Ectodermal cell (in vitro differentiated cells): Measurements from ENCODE around the gene UGT2B7. TPM values are rescaled to one million over a fixed set of nuclear protein-coding genes. Genes with fewer than 3 reads are reported as not detected.
"Not testable (repeated sequence)": the region's sequence is repeated elsewhere in the genome, so short reads cannot be mapped to it uniquely, and the experiment has no call there.

Experiments used
- H3K27ac ChIP-seq: 2 replicates; pipeline ENCODE4 v1.7.0; 2013; ENCODE audit warnings: mild to moderate bottlenecking, low read depth, low read length; ENCODE audit not compliant: insufficient read depth, poor library complexity, severe bottlenecking
- H3K27me3 ChIP-seq: 2 replicates; pipeline ENCODE4 v1.7.0; 2013; ENCODE audit warnings: mild to moderate bottlenecking, low read length; ENCODE audit not compliant: insufficient read depth, control insufficient read depth, poor library complexity, severe bottlenecking
- H3K36me3 ChIP-seq: one replicate; pipeline ENCODE4 v1.7.0; 2013; ENCODE audit warnings: low read length; ENCODE audit not compliant: control insufficient read depth, insufficient read depth
- H3K4me1 ChIP-seq: one replicate; pipeline ENCODE4 v1.7.0; 2013; ENCODE audit warnings: low read length; ENCODE audit not compliant: control insufficient read depth, insufficient read depth
- H3K4me3 ChIP-seq: 2 replicates; pipeline ENCODE4 v1.7.0; 2013; ENCODE audit warnings: low read depth, low read length, control low read depth; ENCODE audit not compliant: insufficient read depth
- H3K9me3 ChIP-seq: 2 replicates; pipeline ENCODE4 v1.7.0; 2013; ENCODE audit warnings: mild to moderate bottlenecking, low read length, moderate library complexity; ENCODE audit not compliant: control insufficient read depth
- WGBS, 2 experiments: methylation state at CpG; one replicate each; pipeline ENCODE4 v1.1.7; 2013; ENCODE audit warnings: missing lambda C conversion rate in 2 of 2; 5-methylcytosine and 5-hydroxymethylcytosine counted together
- polyA plus RNA-seq, 4 experiments: library from polyadenylated mRNA; stranded (reverse); fragments of 50-300 nt; gene quantifications; one replicate each; pipeline ENCODE4 v1.2.3, GENCODE V29; 2013

The UGT2B7 gene
- polyA plus RNA-seq (2013, experiment 1 of 4), result 0.41 TPM
- 0.23 TPM for polyA plus RNA-seq (2013, experiment 2 of 4)
- not detected for polyA plus RNA-seq (2013, experiment 3 of 4)
- 0.32 TPM for polyA plus RNA-seq (2013, experiment 4 of 4)

DNA sequence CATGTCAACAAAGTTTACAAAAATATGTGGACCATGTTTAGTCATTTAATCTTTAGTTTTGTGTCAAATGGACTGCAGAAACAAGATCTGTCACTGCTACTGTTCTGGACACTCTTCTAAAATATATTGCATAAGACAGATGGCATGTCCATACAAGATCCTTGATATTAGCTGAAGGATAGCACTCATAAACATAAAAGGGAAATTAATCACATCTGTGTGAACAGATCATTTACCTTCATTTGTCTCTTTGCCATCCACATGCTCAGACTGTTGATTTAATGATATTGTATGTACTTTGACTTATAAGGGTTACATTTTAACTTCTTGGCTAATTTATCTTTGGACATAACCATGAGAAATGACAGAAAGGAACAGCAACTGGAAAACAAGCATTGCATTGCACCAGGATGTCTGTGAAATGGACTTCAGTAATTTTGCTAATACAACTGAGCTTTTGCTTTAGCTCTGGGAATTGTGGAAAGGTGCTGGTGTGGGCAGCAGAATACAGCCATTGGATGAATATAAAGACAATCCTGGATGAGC lies at the start of gene UGT2B7:
UGT2B7 (plus strand) TSS at position 364 of the 546 bp plus-strand sequence; CDS start at position 411, 47 bp downstream.
- no peaks in the 10 kb centered on the region for H3K27me3 ChIP-seq
- H3K9me3 ChIP-seq, result no peaks in the 10 kb centered on the region
- H3K27ac ChIP-seq, result no peak within 1 kb of the TSS
- no peaks in the 10 kb centered on the region for H3K4me1 ChIP-seq
- no peaks in the 10 kb centered on the region for H3K36me3 ChIP-seq
- no peak within 1 kb of the TSS for H3K4me3 ChIP-seq

DNA sequence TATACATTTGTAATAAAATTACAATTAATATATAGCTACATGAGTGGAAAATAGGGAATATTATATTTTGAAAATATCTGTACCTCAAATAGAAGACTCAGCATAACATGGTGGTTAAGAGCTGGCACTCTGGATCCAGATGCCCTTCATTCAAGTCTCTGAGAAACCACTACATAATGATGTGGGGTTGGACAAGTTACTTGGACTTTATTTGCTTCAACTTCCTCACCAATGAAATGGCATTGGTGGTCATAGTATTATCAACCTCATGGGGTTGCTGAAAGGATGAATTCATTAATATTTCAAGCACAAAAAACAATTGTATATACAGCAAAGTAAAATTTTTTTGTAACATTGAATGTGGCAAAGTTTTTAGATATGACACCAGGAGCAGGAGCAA lies 46.4 kb upstream of the UGT2B7 start:
- H3K36me3 ChIP-seq, result no peaks in the 10 kb centered on the region
- no peaks in the 10 kb centered on the region for H3K27me3 ChIP-seq
- H3K4me3 ChIP-seq, result no peak overlapping the region
- no peaks in the 10 kb centered on the region for H3K9me3 ChIP-seq
- no peaks in the 10 kb centered on the region for H3K4me1 ChIP-seq
- H3K27ac ChIP-seq, result no peak overlapping the region

DNA sequence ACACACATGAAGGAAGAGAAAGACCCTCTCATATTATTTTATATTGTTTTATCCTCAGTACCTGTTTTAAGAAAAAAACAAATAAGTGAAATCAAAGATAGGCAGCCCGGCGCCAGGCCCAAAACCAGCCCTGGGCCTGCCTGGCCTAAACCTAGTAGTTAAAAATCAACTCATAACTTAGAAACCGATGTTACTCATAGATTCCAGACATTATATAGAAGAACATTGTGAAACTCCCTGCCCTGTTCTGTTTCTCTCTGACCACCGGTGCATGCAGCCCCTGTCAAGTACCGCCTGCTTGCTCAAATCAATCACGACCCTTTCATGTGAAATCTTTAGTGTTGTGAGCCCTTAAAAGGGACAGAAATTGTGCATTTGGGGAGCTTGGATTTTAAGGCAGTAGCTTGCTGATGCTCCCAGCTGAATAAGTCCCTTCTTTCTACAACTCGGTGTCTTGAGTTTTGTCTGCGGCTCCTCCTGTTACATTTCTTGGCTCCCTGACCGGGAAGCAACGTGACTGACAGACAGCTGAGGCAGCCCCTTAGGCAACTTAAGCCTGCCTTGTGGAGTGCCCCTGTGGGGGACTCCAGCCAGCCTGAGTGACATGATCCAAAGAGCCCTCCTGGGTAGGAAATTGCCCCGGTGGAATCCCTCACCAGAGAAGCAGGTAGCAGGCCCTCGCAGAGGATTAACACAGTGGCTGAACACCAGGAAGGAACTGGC lies 45.3 kb upstream of the UGT2B7 start:
- WGBS, 2 experiments, result 43% methylated on average over 11 to 12 of the region's 12 CpGs
- not testable (repeated sequence) for H3K4me3 ChIP-seq, H3K27ac ChIP-seq, H3K9me3 ChIP-seq, H3K27me3 ChIP-seq, H3K4me1 ChIP-seq, H3K36me3 ChIP-seq

- 93 to 97% methylated on average over 4 of the region's 4 CpGs for WGBS, 2 experiments
- Histone ChIP-seq H3K36me3 (no peaks in the 10 kb centered on the region), H3K9me3 (no peaks in the 10 kb centered on the region), H3K4me3 (no peak overlapping the region), H3K27ac (no peak overlapping the region), H3K4me1 (no peaks in the 10 kb centered on the region), H3K27me3 (no peaks in the 10 kb centered on the region)
Observed at GRCh38 chr4:69051576-69051943, 44.7 kb upstream of the UGT2B7 start.

GRCh38 chr4:69053309-69053885 lies 42.9 kb upstream of the UGT2B7 start:
- not testable (repeated sequence) for H3K9me3 ChIP-seq, H3K27ac ChIP-seq
- WGBS, 2 experiments, result 52 to 65% methylated on average over 7 of the region's 7 CpGs

GRCh38 chr4:69054033-69054432 lies 42.2 kb upstream of the UGT2B7 start:
- WGBS, 2 experiments, result 95 to 100% methylated on average over 1 of the region's 1 CpG
- not testable (repeated sequence) for H3K36me3 ChIP-seq, H3K27me3 ChIP-seq, H3K4me3 ChIP-seq, H3K9me3 ChIP-seq, H3K27ac ChIP-seq
- peaks cover 16% of the 10 kb centered on the region for H3K4me1 ChIP-seq

More at GRCh38 chr4:69053309-69053885, 42.9 kb upstream of the UGT2B7 start:
- H3K36me3 ChIP-seq, H3K27me3 ChIP-seq, H3K4me3 ChIP-seq: not testable (repeated sequence)
- peaks cover 11% of the 10 kb centered on the region for H3K4me1 ChIP-seq

GRCh38 chr4:69054578-69055200 lies 41.6 kb upstream of the UGT2B7 start:
- Histone ChIP-seq H3K36me3 (no peaks in the 10 kb centered on the region), H3K27me3 (no peaks in the 10 kb centered on the region), H3K27ac (no peak overlapping the region), H3K4me1 (peaks cover 16% of the 10 kb centered on the region), H3K9me3 (no peaks in the 10 kb centered on the region), H3K4me3 (no peak overlapping the region)
- 91 to 94% methylated on average over 5 to 6 of the region's 7 CpGs for WGBS, 2 experiments

- H3K4me3 ChIP-seq, result no peak overlapping the region
- H3K27ac ChIP-seq, result no peak overlapping the region
- peaks cover 16% of the 10 kb centered on the region for H3K4me1 ChIP-seq
- 96 to 98% methylated on average over 6 of the region's 6 CpGs for WGBS, 2 experiments
- H3K36me3 ChIP-seq, result no peaks in the 10 kb centered on the region
- no peaks in the 10 kb centered on the region for H3K9me3 ChIP-seq
- no peaks in the 10 kb centered on the region for H3K27me3 ChIP-seq
Observed at GRCh38 chr4:69056150-69056549, 40.1 kb upstream of the UGT2B7 start.

DNA sequence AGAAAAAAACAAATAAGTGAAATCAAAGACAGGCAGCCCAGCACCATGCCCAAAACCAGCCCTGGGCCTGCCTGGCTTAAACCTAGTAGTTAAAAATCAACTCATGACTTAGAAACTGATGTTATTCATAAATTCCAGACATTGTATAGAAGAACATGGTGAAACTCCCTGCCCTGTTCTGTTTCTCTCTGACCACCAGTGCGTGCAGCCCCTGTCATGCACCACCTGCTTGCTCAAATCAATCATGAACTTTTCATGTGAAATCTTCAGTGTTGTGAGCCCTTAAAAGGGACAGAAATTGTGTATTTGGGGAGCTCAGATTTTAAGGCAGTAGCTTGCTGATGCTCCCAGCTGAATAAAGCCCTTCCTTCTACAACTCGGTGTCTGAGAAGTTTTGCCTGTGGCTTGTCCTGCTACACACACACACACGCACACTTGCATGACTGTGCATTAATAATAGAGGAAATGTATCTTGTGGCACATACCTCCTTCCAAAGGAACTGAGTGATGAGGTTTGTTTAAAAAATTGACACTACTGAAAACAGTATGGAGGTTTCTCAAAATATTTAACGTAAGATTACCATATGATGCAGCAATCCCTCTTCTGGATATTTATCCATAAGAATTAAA lies 39.2 kb upstream of the UGT2B7 start:
- Histone ChIP-seq H3K4me1 (peaks cover 16% of the 10 kb centered on the region), H3K27ac (peak overlapping the region; percentile 60), H3K27me3 (no peaks in the 10 kb centered on the region), H3K9me3 (no peaks in the 10 kb centered on the region), H3K36me3 (no peaks in the 10 kb centered on the region), H3K4me3 (no peak overlapping the region)
- WGBS, 2 experiments, result 67 to 76% methylated on average over 2 to 4 of the region's 4 CpGs
